GM18951 (cell line): ENCODE data around the gene ANKRD34A.
A peak's percentile ranks its signal among the peaks of the same experiment; 100 is the strongest.

Experiments
- POLR2A ChIP-seq: IDR thresholded peaks from 4 replicates; pipeline ENCODE4 v1.6.1; 2011; ENCODE audit warnings: mild to moderate bottlenecking; ENCODE audit not compliant: insufficient read length, insufficient read depth; ENCODE audit errors: extremely low read depth
- in situ Hi-C: fragments of 300-500 bp; cut with MboI; formaldehyde crosslinking; loops from one replicate; pipeline ENCODE4 v1.12.0; 2022; ENCODE audit warnings: low sequenced_read_pairs, mixed read lengths, inconsistent platforms; ENCODE audit not compliant: unreplicated experiment

Gene ANKRD34A

GRCh38 chr1:145957443-145958319 is 6.7 kb downstream of the ANKRD34A start, which contains the start of gene LIX1L:
TSS of gene LIX1L (minus strand) at chr1:145958017. CDS start at chr1:145957927, 90 bp downstream.
- in situ Hi-C loops, result no loop called here
- peak; percentile 79 for TF ChIP-seq POLR2A

GRCh38 chr1:145956781-145957442 is 7.5 kb downstream of the ANKRD34A start:
- in situ Hi-C loops, result no loop called here
- no peak for TF ChIP-seq POLR2A

- in situ Hi-C loops, result no loop called here
- no peak for TF ChIP-seq POLR2A
Observed at GRCh38 chr1:145956361-145956760, 8.0 kb downstream of the ANKRD34A start.

- in situ Hi-C loops, result no loop called here
- TF ChIP-seq POLR2A, result no peak
Observed at GRCh38 chr1:145955436-145955835, 8.9 kb downstream of the ANKRD34A start.

- TF ChIP-seq POLR2A, result no peak
Observed at GRCh38 chr1:145953861-145954260, 10.5 kb downstream of the ANKRD34A start.

GRCh38 chr1:145952903-145953302 is 11.5 kb downstream of the ANKRD34A start:
- in situ Hi-C loops, result no loop called here
- TF ChIP-seq POLR2A, result no peak

More at GRCh38 chr1:145953861-145954260, 10.5 kb downstream of the ANKRD34A start:
- in situ Hi-C loops, result no loop called here

GRCh38 chr1:145951526-145951925 is 12.8 kb downstream of the ANKRD34A start:
- in situ Hi-C loops, result no loop called here
- no peak for TF ChIP-seq POLR2A

- no peak for TF ChIP-seq POLR2A
- in situ Hi-C loops, result no loop called here
Observed at GRCh38 chr1:145949219-145949618, 15.2 kb downstream of the ANKRD34A start.

- in situ Hi-C loops, result no loop called here
Observed at GRCh38 chr1:145947551-145947950, 16.8 kb downstream of the ANKRD34A start.

GRCh38 chr1:145946477-145946986 is 17.8 kb downstream of the ANKRD34A start:
- in situ Hi-C loops, result no loop called here
- TF ChIP-seq POLR2A, result no peak

More at GRCh38 chr1:145947551-145947950, 16.8 kb downstream of the ANKRD34A start:
- TF ChIP-seq POLR2A, result no peak

GRCh38 chr1:145944532-145944931 is 19.8 kb downstream of the ANKRD34A start:
- in situ Hi-C loops, result no loop called here
- no peak for TF ChIP-seq POLR2A

- in situ Hi-C loops, result no loop called here
- TF ChIP-seq POLR2A, result no peak
Observed at GRCh38 chr1:145942871-145943270, 21.5 kb downstream of the ANKRD34A start.

GRCh38 chr1:145942405-145942804 is 22.0 kb downstream of the ANKRD34A start:
- in situ Hi-C loops, result no loop called here
- no peak for TF ChIP-seq POLR2A
